ENCODE results near the gene WDR7.

Gene WDR7

DNA sequence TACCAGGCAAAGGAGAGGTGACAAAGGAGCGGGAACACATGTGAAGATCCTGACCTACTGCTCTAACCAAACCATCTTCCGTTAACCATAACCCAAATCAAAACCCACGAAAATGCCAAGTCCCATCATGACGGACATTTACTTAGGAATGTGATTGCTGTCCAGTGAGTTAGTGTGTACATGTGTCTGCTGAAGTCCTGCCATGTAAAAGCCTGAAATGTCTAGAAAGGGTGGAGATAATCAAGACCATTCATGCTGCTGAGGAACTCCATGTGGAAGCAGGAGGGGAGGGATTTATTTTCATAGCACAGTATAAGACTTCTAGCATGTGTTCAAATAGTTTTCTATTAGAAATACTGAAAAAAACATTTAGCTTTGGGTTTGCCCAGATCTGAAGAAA, 358.7 kb downstream of the WDR7 start:
- Histone ChIP-seq H3K27me3 (ENCODE audit: control insufficient read depth, insufficient read depth, low read length) (no peaks in the 10 kb centered on the region), H3K79me2 (no peaks in the 10 kb centered on the region), H3K36me3 (ENCODE audit: control insufficient read depth, insufficient read depth, low read length) (no peaks in the 10 kb centered on the region), H3K4me2 (ENCODE audit: low read length) (no peak overlapping the region), H3K27ac (no peak overlapping the region), H3K9ac (no peak overlapping the region), H3K4me3 (ENCODE audit: low read depth, low read length) (no peak overlapping the region), H3K4me1 (no peaks in the 10 kb centered on the region), H2AFZ (no peak overlapping the region), H3K9me3 (ENCODE audit: control insufficient read depth, low read length) (no peaks in the 10 kb centered on the region)
- TF ChIP-seq CTCF (IDR thresholded peaks at IDR 0.05), result no peak

DNA sequence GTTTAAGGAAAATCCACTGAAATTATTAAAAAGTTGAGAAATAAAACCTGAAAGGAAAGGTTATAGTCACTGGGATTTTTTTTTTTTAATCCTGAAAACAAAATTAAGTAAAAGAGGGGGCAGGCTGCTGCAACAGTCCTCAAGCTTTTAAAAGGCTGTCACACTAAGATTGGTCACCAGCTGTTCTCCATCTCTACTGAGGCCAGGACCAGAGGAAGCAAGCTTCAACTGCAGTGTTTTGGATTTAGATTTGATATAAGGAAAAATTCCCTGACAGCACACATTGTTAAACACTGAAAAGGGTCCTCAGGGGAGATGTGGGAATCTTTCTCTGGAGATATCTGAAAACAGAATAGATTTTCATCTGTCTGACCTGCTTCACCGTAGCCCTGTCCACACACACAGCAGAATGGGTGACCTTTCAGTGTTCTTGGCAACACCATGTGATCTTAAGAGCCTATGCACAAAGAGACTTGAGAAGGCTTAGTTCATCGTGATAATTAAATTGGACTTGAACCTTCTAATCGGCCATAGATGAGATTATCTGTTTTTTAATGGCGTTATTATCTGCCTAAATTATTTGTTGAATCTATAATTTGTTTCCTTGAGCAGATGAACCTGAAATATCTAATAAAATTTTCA, 363.7 kb downstream of the WDR7 start:
- TF ChIP-seq CTCF (IDR thresholded peaks at IDR 0.05), result no peak
- Histone ChIP-seq H3K4me2 (ENCODE audit: low read length) (no peak overlapping the region), H3K9me3 (ENCODE audit: control insufficient read depth, low read length) (no peaks in the 10 kb centered on the region), H3K79me2 (no peaks in the 10 kb centered on the region), H3K27me3 (ENCODE audit: control insufficient read depth, insufficient read depth, low read length) (no peaks in the 10 kb centered on the region), H2AFZ (no peak overlapping the region), H3K4me3 (ENCODE audit: low read depth, low read length) (no peak overlapping the region), H3K27ac (no peak overlapping the region), H3K36me3 (ENCODE audit: control insufficient read depth, insufficient read depth, low read length) (no peaks in the 10 kb centered on the region), H3K4me1 (no peaks in the 10 kb centered on the region), H3K9ac (no peak overlapping the region)

GRCh38 chr18:57015451-57015850, 364.3 kb downstream of the WDR7 start:
- Histone ChIP-seq H3K9ac (no peak overlapping the region), H3K27me3 (ENCODE audit: control insufficient read depth, insufficient read depth, low read length) (no peaks in the 10 kb centered on the region), H3K9me3 (ENCODE audit: control insufficient read depth, low read length) (no peaks in the 10 kb centered on the region), H3K4me2 (ENCODE audit: low read length) (no peak overlapping the region), H3K79me2 (no peaks in the 10 kb centered on the region), H3K36me3 (ENCODE audit: control insufficient read depth, insufficient read depth, low read length) (no peaks in the 10 kb centered on the region), H3K4me3 (ENCODE audit: low read depth, low read length) (no peak overlapping the region), H3K27ac (no peak overlapping the region), H3K4me1 (no peaks in the 10 kb centered on the region), H2AFZ (no peak overlapping the region)
- no peak for TF ChIP-seq CTCF (IDR thresholded peaks at IDR 0.05)

- Histone ChIP-seq H3K4me3 (ENCODE audit: low read depth, low read length) (no peak overlapping the region), H3K4me1 (no peaks in the 10 kb centered on the region), H3K27ac (no peak overlapping the region), H3K27me3 (ENCODE audit: control insufficient read depth, insufficient read depth, low read length) (no peaks in the 10 kb centered on the region), H3K9me3 (ENCODE audit: control insufficient read depth, low read length) (no peaks in the 10 kb centered on the region), H2AFZ (no peak overlapping the region), H3K79me2 (no peaks in the 10 kb centered on the region), H3K4me2 (ENCODE audit: low read length) (no peak overlapping the region), H3K36me3 (ENCODE audit: control insufficient read depth, insufficient read depth, low read length) (no peaks in the 10 kb centered on the region), H3K9ac (no peak overlapping the region)
- TF ChIP-seq CTCF (IDR thresholded peaks at IDR 0.05), result no peak
Measured at GRCh38 chr18:57018845-57019244, 367.7 kb downstream of the WDR7 start.

DNA sequence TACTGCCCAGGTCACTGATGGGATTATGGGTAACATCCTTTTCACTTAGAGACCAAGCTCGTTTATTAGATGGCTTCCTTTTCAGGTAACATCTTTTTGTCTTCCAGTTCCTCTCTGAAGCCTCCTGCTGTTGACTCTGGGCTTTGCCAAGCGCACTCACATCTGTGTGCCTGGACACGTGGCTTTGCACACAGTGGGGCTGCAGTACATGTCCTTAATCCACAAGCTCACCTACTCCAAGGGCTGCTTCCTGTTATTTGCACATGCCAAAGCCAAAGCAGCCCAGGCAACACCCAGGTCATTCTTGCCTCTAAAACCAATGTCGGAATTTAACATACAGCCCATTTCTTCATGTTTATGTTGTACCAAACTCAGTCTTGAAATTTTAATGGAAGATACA, 371.6 kb downstream of the WDR7 start:
- no peak overlapping the region for H3K4me3 ChIP-seq (ENCODE audit: low read depth, low read length)
- H3K4me2 ChIP-seq (ENCODE audit: low read length), result no peak overlapping the region
- no peaks in the 10 kb centered on the region for H3K9me3 ChIP-seq (ENCODE audit: control insufficient read depth, low read length)
- H2AFZ ChIP-seq, result no peak overlapping the region
- H3K36me3 ChIP-seq (ENCODE audit: control insufficient read depth, insufficient read depth, low read length), result no peaks in the 10 kb centered on the region
- H3K79me2 ChIP-seq, result no peaks in the 10 kb centered on the region
- H3K4me1 ChIP-seq, result no peaks in the 10 kb centered on the region
- no peak overlapping the region for H3K27ac ChIP-seq
- H3K9ac ChIP-seq, result no peak overlapping the region
- no peak for TF ChIP-seq CTCF (IDR thresholded peaks at IDR 0.05)
- H3K27me3 ChIP-seq (ENCODE audit: control insufficient read depth, insufficient read depth, low read length), result no peaks in the 10 kb centered on the region

Data from parathyroid adenoma (tissue), 2 donors.